Ovary (tissue), 9 donors: Measurements from ENCODE around the gene SIX4. TPM values are rescaled to one million over a fixed set of nuclear protein-coding genes. Genes with fewer than 3 reads are reported as not detected.

ENCODE experiments used
- DNase-seq, 5 donors: peaks; one replicate each; pipeline ENCODE4 v3.0.0-alpha.2; 2019 to 2020
- H3K27ac ChIP-seq, 2 donors: fragments of 200-600 bp; one replicate each; pipeline versions ENCODE4 v1.5.1 to v1.8.0; 2019 to 2022
- H3K27me3 ChIP-seq: fragments of 200-600 bp; one replicate; pipeline ENCODE4 v1.8.0; 2022
- H3K36me3 ChIP-seq: fragments of 200-600 bp; sonication (generic); one replicate; pipeline ENCODE4 v1.5.1; 2019
- H3K4me1 ChIP-seq: one replicate; pipeline ENCODE4 v1.8.1; 2013; ENCODE audit warnings: mild to moderate bottlenecking, moderate library complexity; ENCODE audit not compliant: insufficient read depth
- H3K4me3 ChIP-seq: fragments of 200-600 bp; sonication (generic); one replicate; pipeline ENCODE4 v1.5.1; 2017
- H3K9me3 ChIP-seq, 2 donors: fragments of 200-600 bp in 1 of 2; sonication (generic) in 1 of 2; one replicate each; pipeline versions ENCODE4 v1.5.1 to v1.8.1; 2013 to 2019; ENCODE audit warnings: mild to moderate bottlenecking in 1 of 2, moderate library complexity in 1 of 2
- EP300 ChIP-seq: sonication (generic); formaldehyde crosslinking; IDR thresholded peaks from one replicate; pipeline ENCODE4 v1.6.1; 2017; ENCODE audit warnings: antibody characterized with exemption
- POLR2A ChIP-seq: fragments of 450-650 bp; IDR thresholded peaks from one replicate; pipeline ENCODE4 v1.6.1; 2017; ENCODE audit warnings: antibody characterized with exemption, mild to moderate bottlenecking, moderate library complexity
- WGBS, 3 donors: extraction: QIAGEN DNeasy Blood & Tissue Kit in 1 of 3; methylation state at CpG; one replicate each; pipeline versions ENCODE4 v1.1.5 to v1.1.7; 2013 to 2017; 5-methylcytosine and 5-hydroxymethylcytosine counted together
- intact Hi-C, 4 donors: fragments of 100-400 bp; cut with DNase I; formaldehyde crosslinking; loops; one replicate each; pipeline versions ENCODE4 v1.11.0 to v1.15.1; 2022 to 2023
- polyA plus RNA-seq, 2 donors: library from polyadenylated mRNA; stranded (reverse); fragments of 200-250 nt in 1 of 2; fragments of 350-450 nt in 1 of 2; fragmentation: Illumina TruSeq in 1 of 2; extraction: RNeasy Lipid Tissue Mini Kit (QIAGEN cat#74804) in 1 of 2; gene quantifications; one replicate each; pipeline ENCODE4 v1.2.3, GENCODE V29; 2013 to 2014
- total RNA-seq, 7 donors: library from RNA; depleted of rRNA in 2 of 7; stranded (reverse); fragments of >200 nt in 2 of 7; fragmentation: NEBNext Ultra II Directional in 3 of 7; extraction: Animal tissue kit (Norgen Biotek cat#: 25700) in 3 of 7; gene quantifications; one replicate each; pipeline versions ENCODE4 v1.1.0 to v1.2.4, GENCODE V29; 2016 to 2023
- TF ChIP-seq, protein P1 (sequence below), 3 donors: fragments of 450-650 bp in 2 of 3; fragments of 200-600 bp in 1 of 3; IDR thresholded peaks; one replicate each; pipeline versions ENCODE4 v1.5.1 to v1.8.0; 2016 to 2022; ENCODE audit warnings: antibody characterized with exemption in 3 of 3, mild to moderate bottlenecking in 1 of 3
- donor health status: DM: no; HTN: no; CAD: no; lungs with moderate emphysema.
- donor health status: DM: no; HTN: no; CAD: no.
- donor health status: Bipolar disorder and iron deficiency.
- donor health status: DM: yes; HTN: yes; CAD: no.
- donor health status: DM: no; HTN: no; CAD: no.
- donor health status: DM: yes; HTN: yes; CAD: no.

SIX4 gene
- total and polyA plus RNA-seq, 9 donors: 1.2 to 11.1 (median 5.8) TPM

DNA sequence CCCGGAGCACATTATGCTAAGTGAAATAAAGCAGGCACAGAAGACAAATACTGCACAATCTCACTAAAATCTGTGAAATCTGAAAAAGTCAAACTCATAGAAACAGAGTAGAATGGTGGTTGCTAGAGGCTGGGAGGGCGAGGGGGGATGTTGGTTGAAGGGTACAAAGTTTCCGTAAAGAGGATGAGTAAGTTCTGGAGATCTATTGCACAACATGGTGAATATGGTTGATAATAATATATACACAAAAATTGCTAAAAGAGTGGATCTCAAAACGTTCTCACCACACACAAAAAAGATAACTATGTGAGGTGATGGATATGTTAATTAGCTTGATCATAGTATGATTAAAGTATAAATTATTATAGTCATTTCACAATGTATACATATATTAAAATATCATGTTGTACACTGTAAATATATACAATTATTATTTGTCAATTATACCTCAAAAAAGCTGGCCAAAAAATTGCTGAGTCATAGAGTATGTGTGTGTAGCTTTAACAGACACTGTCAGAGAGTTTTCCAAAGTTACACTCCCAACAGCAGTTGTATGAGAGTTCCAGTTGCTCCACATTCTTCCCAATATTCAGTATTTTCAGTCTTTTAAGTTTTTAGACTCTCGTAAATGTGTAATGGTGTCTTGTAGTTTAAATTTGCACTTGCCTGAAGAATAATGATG lies 55.6 kb downstream of the SIX4 start:
- TF ChIP-seq POLR2A: no peak
- TF ChIP-seq, protein P1, sequence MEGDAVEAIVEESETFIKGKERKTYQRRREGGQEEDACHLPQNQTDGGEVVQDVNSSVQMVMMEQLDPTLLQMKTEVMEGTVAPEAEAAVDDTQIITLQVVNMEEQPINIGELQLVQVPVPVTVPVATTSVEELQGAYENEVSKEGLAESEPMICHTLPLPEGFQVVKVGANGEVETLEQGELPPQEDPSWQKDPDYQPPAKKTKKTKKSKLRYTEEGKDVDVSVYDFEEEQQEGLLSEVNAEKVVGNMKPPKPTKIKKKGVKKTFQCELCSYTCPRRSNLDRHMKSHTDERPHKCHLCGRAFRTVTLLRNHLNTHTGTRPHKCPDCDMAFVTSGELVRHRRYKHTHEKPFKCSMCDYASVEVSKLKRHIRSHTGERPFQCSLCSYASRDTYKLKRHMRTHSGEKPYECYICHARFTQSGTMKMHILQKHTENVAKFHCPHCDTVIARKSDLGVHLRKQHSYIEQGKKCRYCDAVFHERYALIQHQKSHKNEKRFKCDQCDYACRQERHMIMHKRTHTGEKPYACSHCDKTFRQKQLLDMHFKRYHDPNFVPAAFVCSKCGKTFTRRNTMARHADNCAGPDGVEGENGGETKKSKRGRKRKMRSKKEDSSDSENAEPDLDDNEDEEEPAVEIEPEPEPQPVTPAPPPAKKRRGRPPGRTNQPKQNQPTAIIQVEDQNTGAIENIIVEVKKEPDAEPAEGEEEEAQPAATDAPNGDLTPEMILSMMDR (IDR thresholded peaks at IDR 0.05): no peak
- TF ChIP-seq EP300: no peak
- Histone ChIP-seq H3K9me3 (no peaks in the 10 kb centered on the region), H3K36me3 (no peaks in the 10 kb centered on the region), H3K27ac (no peak overlapping the region), H3K4me1 (no peaks in the 10 kb centered on the region), H3K27me3 (no peaks in the 10 kb centered on the region), H3K4me3 (no peak overlapping the region)
- 81 to 83% (median 82%) methylated on average over 5 of the region's 5 CpGs for WGBS, 3 donors
- intact Hi-C loops: no loop called here
- DNase-seq: no peak

DNA sequence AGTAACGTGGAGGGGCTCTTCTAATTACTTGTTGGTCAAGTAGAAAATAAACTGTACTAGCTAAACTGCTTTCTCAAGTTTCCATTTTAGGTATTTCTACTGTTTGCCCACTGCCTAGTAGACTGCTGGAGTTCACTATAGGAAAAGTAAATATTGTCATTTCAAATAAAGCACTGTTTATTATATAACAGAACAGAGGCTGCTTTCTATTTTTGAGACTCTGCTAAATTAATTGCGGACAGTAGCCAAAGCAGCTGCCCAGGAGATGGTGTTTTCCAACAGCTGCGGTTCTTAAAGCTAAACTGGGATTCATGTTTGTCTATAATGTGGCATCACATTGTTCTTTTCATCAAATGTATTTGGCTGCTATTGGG lies 59.0 kb downstream of the SIX4 start:
- H3K9me3 ChIP-seq: no peaks in the 10 kb centered on the region
- no peaks in the 10 kb centered on the region for H3K4me1 ChIP-seq
- H3K4me3 ChIP-seq: no peak overlapping the region
- H3K27ac ChIP-seq: no peak overlapping the region
- intact Hi-C loops: no loop called here
- TF ChIP-seq, protein P1 (IDR thresholded peaks at IDR 0.05): no peak
- TF ChIP-seq POLR2A (no peak), EP300 (no peak)
- no peaks in the 10 kb centered on the region for H3K36me3 ChIP-seq
- WGBS, 3 donors: 18 to 42% (median 27%) methylated on average over 3 of the region's 3 CpGs
- no peaks in the 10 kb centered on the region for H3K27me3 ChIP-seq
- DNase-seq: no peak

DNA sequence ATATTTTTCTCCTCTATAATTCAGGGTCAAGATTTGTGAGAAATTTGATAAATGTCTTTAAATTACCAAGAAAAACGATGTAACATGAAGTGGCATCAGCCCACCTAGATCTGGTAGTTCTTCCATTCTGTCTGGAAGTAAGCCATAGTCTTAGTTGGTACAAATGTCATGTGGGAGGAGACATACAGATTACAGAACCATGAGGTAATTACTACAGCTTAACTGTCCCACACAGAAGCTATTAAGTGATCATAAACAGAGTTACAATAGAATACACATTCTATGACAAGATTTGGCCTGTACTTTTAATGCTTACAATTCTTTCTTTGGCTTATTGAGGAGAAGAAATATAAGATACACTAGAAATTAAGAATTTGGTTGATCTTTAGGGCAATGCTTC lies 61.2 kb downstream of the SIX4 start:
- TF ChIP-seq, protein P1 (IDR thresholded peaks at IDR 0.05): no peak
- TF ChIP-seq POLR2A (no peak), EP300 (no peak)
- no peak for DNase-seq

DNA sequence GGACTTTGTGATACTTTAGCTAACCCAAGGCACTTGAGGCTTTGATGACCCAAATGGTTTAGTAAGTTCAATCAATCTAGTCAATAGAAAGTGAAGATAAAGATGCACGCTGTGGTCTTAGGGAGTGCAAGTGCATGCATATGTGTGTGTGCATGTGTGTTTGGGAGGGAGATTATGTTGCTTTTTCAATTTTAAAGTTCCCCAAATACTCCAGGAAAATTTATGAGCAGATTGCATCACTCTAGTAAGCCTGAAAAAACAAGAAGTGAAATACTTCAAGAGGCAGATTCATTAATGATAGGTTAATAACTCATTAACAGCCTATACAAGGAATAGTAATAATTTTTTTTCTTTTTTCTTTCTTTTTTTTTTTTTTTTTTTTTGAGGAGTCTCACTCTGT lies 62.4 kb downstream of the SIX4 start:
- intact Hi-C loops: no loop called here
- H3K27me3 ChIP-seq: no peaks in the 10 kb centered on the region
- no peaks in the 10 kb centered on the region for H3K36me3 ChIP-seq
- WGBS, 3 donors: 69 to 82% (median 79%) methylated on average over 1 of the region's 1 CpG
- TF ChIP-seq EP300 (no peak), POLR2A (no peak)
- TF ChIP-seq, protein P1 (IDR thresholded peaks at IDR 0.05): no peak
- H3K4me1 ChIP-seq: peaks cover 4% of the 10 kb centered on the region
- no peak overlapping the region for H3K27ac ChIP-seq
- no peak overlapping the region for H3K4me3 ChIP-seq
- no peaks in the 10 kb centered on the region for H3K9me3 ChIP-seq
- DNase-seq: no peak

More for the DNA sequence above, 61.2 kb downstream of the SIX4 start:
- H3K4me3 ChIP-seq: no peak overlapping the region
- WGBS, 3 donors: 62 to 70% (median 69%) methylated on average over 1 of the region's 1 CpG
- no peaks in the 10 kb centered on the region for H3K4me1 ChIP-seq
- no peaks in the 10 kb centered on the region for H3K36me3 ChIP-seq
- intact Hi-C loops: no loop called here
- no peaks in the 10 kb centered on the region for H3K27me3 ChIP-seq
- H3K9me3 ChIP-seq: no peaks in the 10 kb centered on the region
- no peak overlapping the region for H3K27ac ChIP-seq

Other genes starting within 250 kb of the SIX4 start
- gene C14orf39, start 238.3 kb downstream of the SIX4 start, total RNA-seq: under 1 TPM in 5 of 7 donors, not detected in 2; 0.28 to 0.84 (median 0.74) TPM
- gene C14orf39, start 238.3 kb downstream of the SIX4 start, polyA plus RNA-seq: under 1 TPM; 0.15 to 0.20 TPM
- gene SIX6, start 215.2 kb downstream of the SIX4 start, total RNA-seq: not detected
- gene SIX6, start 215.2 kb downstream of the SIX4 start, polyA plus RNA-seq: not detected
- gene SIX1, start 74.9 kb downstream of the SIX4 start, total RNA-seq: under 1 TPM in 6 of 7 donors, not detected in 1; 0.07 to 0.60 (median 0.19) TPM
- under 1 TPM; 0.06 to 0.92 TPM for gene SIX1, start 74.9 kb downstream of the SIX4 start, polyA plus RNA-seq
- 10 to 100 TPM; 28.7 to 59.4 (median 44.8) TPM for gene MNAT1, start 10.4 kb upstream of the SIX4 start, total RNA-seq
- gene MNAT1, start 10.4 kb upstream of the SIX4 start, polyA plus RNA-seq: 10 to 100 TPM; 23.0 to 24.0 TPM